ENCODE data around the gene NPY5R.

The NPY5R gene

GRCh38 chr4:163303069-163303468 lies 40.6 kb upstream of the NPY5R start:
- Histone ChIP-seq H3K4me3 (replicated peaks; ENCODE audit: insufficient read depth, low read length) (no peak overlapping the region), H3K27me3 (ENCODE audit: insufficient read depth, poor library complexity, severe bottlenecking) (no peaks in the 10 kb centered on the region), H3K27ac (replicated peaks) (no peak overlapping the region)
- TF ChIP-seq, protein P1, sequence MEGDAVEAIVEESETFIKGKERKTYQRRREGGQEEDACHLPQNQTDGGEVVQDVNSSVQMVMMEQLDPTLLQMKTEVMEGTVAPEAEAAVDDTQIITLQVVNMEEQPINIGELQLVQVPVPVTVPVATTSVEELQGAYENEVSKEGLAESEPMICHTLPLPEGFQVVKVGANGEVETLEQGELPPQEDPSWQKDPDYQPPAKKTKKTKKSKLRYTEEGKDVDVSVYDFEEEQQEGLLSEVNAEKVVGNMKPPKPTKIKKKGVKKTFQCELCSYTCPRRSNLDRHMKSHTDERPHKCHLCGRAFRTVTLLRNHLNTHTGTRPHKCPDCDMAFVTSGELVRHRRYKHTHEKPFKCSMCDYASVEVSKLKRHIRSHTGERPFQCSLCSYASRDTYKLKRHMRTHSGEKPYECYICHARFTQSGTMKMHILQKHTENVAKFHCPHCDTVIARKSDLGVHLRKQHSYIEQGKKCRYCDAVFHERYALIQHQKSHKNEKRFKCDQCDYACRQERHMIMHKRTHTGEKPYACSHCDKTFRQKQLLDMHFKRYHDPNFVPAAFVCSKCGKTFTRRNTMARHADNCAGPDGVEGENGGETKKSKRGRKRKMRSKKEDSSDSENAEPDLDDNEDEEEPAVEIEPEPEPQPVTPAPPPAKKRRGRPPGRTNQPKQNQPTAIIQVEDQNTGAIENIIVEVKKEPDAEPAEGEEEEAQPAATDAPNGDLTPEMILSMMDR (IDR thresholded peaks at IDR 0.05; ENCODE audit: insufficient read depth, low read length): no peak
- no peak for DNase-seq (ENCODE audit: low read depth in 1 of 2, low spot score in 1 of 2)

- no peaks in the 10 kb centered on the region for H3K27me3 ChIP-seq (ENCODE audit: insufficient read depth, poor library complexity, severe bottlenecking)
- H3K27ac ChIP-seq (replicated peaks): no peak overlapping the region
- DNase-seq (ENCODE audit: low read depth in 1 of 2, low spot score in 1 of 2): no peak
- TF ChIP-seq POLR2AphosphoS5 (IDR thresholded peaks at IDR 0.05; ENCODE audit: low read depth): no peak
- TF ChIP-seq, protein P1 (IDR thresholded peaks at IDR 0.05; ENCODE audit: insufficient read depth, low read length): no peak
- TF ChIP-seq GABPA (IDR thresholded peaks at IDR 0.05; ENCODE audit: low read depth): no peak
- TF ChIP-seq SPI1 (IDR thresholded peaks at IDR 0.05; ENCODE audit: borderline replicate concordance, low read depth): no peak
- TF ChIP-seq REST (IDR thresholded peaks at IDR 0.05; ENCODE audit: insufficient replicate concordance, low read depth): no peak
- no peak overlapping the region for H3K4me3 ChIP-seq (replicated peaks; ENCODE audit: insufficient read depth, low read length)
These were observed 34.2 kb upstream of the NPY5R start for GRCh38 chr4:163309466-163309865.

- TF ChIP-seq SPI1 (IDR thresholded peaks at IDR 0.05; ENCODE audit: borderline replicate concordance, low read depth) (no peak), REST (IDR thresholded peaks at IDR 0.05; ENCODE audit: insufficient replicate concordance, low read depth) (no peak), GABPA (IDR thresholded peaks at IDR 0.05; ENCODE audit: low read depth) (no peak), POLR2AphosphoS5 (IDR thresholded peaks at IDR 0.05; ENCODE audit: low read depth) (no peak)
- TF ChIP-seq, protein P1 (IDR thresholded peaks at IDR 0.05; ENCODE audit: insufficient read depth, low read length): no peak
- Histone ChIP-seq H3K27ac (replicated peaks) (no peak overlapping the region), H3K4me3 (replicated peaks; ENCODE audit: insufficient read depth, low read length) (no peak overlapping the region), H3K27me3 (ENCODE audit: insufficient read depth, poor library complexity, severe bottlenecking) (no peaks in the 10 kb centered on the region)
- DNase-seq (ENCODE audit: low read depth in 1 of 2, low spot score in 1 of 2): no peak
These were observed 26.6 kb upstream of the NPY5R start for GRCh38 chr4:163317110-163317509.

DNA sequence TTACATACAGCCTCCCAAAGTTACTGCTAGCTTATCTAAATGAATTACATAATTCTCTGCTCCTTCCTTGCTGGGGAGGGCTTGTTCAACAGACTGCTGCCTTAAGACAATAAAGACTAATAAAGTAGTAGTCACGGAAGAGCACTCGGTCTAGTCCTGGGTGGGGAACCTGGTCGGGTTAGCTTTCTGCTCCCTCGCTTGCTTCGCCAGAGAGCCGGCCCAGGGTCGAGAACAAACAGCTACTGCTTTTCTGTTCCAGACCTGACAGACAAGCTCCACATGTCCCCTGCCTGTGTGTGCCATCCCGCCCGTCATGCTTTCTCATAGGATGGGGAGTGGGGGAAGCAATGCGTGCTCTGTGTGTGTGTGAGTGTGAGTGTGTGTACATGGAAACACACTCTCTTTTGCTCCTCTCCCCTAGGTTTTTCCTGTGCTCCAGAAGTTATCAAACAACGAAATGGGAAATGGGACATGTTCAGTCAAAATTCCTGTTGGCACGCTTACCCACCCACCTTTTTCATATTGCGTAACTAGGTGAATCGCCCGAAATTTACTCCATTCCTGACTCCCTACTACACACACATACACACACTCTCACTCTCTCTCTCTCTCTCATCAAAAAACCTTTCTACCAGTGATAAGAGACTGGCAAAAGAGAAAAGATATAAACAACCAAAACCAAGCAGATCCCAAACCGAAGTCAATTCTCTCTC lies 12.6 kb upstream of the NPY5R start:
- H3K27ac ChIP-seq (replicated peaks): no peak overlapping the region
- H3K27me3 ChIP-seq (ENCODE audit: insufficient read depth, poor library complexity, severe bottlenecking): peaks cover 31% of the 10 kb centered on the region
- TF ChIP-seq REST (IDR thresholded peaks at IDR 0.05; ENCODE audit: insufficient replicate concordance, low read depth) (no peak), SPI1 (IDR thresholded peaks at IDR 0.05; ENCODE audit: borderline replicate concordance, low read depth) (no peak), POLR2AphosphoS5 (IDR thresholded peaks at IDR 0.05; ENCODE audit: low read depth) (no peak), GABPA (IDR thresholded peaks at IDR 0.05; ENCODE audit: low read depth) (no peak)
- TF ChIP-seq, protein P1 (IDR thresholded peaks at IDR 0.05; ENCODE audit: insufficient read depth, low read length): no peak
- DNase-seq (ENCODE audit: low read depth in 1 of 2, low spot score in 1 of 2): no peak
- H3K4me3 ChIP-seq (replicated peaks; ENCODE audit: insufficient read depth, low read length): no peak overlapping the region

Data from HL-60 (cell line).